ENCODE results near the gene RGL1.

The RGL1 gene

DNA sequence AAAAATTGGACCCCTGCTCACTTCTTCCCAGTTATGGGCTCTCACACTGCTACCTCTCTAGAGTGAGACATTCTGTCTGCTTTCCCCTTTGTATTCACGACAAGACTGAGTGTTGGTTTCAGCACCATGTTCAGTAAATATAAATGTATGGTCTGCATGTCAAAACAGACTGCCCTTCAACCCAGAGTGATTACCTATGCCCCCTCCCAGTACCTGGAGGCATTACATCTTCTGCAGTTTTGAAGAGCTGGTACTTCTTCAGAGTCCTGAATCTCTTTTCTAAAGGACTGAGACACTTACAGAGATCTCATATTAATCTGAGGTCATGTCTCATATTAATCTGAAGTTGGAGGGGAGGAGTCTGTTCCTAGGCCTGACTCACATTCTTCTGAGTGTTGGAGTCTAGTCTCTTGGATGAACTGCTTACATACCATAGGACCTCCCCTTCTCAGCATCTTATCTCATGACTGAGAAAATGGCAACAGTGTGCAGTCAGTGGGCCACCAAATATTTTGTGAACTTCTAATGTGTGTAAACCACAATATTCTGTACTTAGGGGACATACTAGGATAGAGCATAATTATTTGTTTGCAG lies 80.3 kb downstream of the RGL1 start:
- FAIRE-seq (no peak), DNase-seq (ENCODE audit: insufficient read length) (no peak)
- no peak for TF ChIP-seq POLR2AphosphoS5 (IDR thresholded peaks at IDR 0.05; ENCODE audit: low read depth, low read length)
- no peak for TF ChIP-seq POLR2A (IDR thresholded peaks at IDR 0.05; ENCODE audit: low read depth, low read length)
- no peak for TF ChIP-seq TAF1 (IDR thresholded peaks at IDR 0.05; ENCODE audit: borderline replicate concordance, low read depth, low read length)

- TF ChIP-seq TAF1 (IDR thresholded peaks at IDR 0.05; ENCODE audit: borderline replicate concordance, low read depth, low read length) (no peak), POLR2A (IDR thresholded peaks at IDR 0.05; ENCODE audit: low read depth, low read length) (no peak), POLR2AphosphoS5 (IDR thresholded peaks at IDR 0.05; ENCODE audit: low read depth, low read length) (no peak)
- DNase-seq (ENCODE audit: insufficient read length) (no peak), FAIRE-seq (no peak)
These were observed 81.3 kb downstream of the RGL1 start for GRCh38 chr1:183886083-183886828.

GRCh38 chr1:183886853-183887252 lies 81.9 kb downstream of the RGL1 start:
- FAIRE-seq (no peak), DNase-seq (ENCODE audit: insufficient read length) (no peak)
- TF ChIP-seq POLR2A (IDR thresholded peaks at IDR 0.05; ENCODE audit: low read depth, low read length) = no peak
- TF ChIP-seq TAF1 (IDR thresholded peaks at IDR 0.05; ENCODE audit: borderline replicate concordance, low read depth, low read length) = no peak
- no peak for TF ChIP-seq POLR2AphosphoS5 (IDR thresholded peaks at IDR 0.05; ENCODE audit: low read depth, low read length)

DNA sequence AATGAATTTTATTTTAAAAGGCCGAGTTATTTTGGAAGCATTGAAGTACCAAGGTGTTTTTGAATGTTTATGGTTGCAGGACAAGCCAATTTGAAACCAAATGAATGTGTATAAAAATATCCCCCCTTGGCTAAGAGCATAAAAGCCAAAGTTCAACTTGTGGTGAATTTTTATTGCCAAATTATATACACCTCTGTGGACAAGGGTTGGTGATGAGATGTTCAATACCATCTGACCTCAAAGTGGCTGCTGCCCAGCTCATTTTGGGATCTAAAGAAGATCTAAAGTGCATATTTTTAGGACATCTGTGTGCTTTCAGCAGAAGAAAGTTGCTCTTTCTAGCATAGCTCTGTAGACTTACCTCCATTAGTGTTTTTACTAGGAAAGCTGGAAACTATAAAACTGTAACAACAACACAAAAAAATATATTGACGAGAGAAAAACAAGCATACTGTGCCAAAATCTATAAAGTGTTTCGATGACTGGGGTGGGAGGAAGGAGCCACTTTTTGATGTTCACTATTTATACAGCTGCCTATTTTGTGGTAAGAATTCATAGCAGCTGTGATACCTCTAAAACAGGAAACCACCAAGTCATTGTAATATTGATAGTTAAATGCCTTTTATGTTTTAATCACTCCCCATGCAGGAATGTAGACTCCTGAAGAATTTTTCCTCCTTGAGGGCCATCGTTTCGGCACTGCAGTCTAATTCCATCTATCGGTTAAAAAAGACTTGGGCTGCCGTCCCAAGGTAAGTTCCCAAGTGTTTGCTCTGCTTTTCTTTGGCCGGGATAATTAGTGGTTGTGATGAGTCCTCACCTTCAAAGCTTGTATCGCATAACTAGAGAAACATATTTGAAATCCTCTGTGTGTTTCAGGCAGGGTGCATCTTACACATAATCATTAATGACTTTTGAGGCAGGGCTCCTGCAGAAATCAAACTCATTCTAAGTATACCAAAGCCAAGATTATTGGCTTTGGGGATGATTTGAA lies 83.2 kb downstream of the RGL1 start:
- TF ChIP-seq TAF1 (IDR thresholded peaks at IDR 0.05; ENCODE audit: borderline replicate concordance, low read depth, low read length) (no peak), POLR2A (IDR thresholded peaks at IDR 0.05; ENCODE audit: low read depth, low read length) (no peak), POLR2AphosphoS5 (IDR thresholded peaks at IDR 0.05; ENCODE audit: low read depth, low read length) (no peak)
- no peak for DNase-seq (ENCODE audit: insufficient read length)
- no peak for FAIRE-seq

DNA sequence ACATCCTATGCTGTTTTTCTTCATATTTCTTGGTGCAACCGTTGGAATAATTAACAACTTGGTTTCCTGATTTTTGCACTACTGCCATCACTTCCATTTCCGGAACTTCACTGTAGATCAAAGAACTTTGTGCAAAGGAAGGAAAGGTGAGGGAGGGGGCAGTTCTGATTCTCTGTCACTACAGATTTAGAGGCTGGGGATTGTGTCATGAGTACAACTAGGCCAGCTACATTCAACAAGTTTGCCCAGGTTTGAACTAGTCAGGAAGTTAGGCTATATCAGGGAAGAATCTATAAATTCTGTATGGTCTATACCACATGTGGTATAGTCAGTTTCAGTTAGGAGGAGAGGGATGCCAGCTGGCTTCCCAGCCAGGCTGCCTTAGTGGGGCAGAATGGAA lies 84.2 kb downstream of the RGL1 start:
- TF ChIP-seq POLR2A (IDR thresholded peaks at IDR 0.05; ENCODE audit: low read depth, low read length) (no peak), POLR2AphosphoS5 (IDR thresholded peaks at IDR 0.05; ENCODE audit: low read depth, low read length) (no peak), TAF1 (IDR thresholded peaks at IDR 0.05; ENCODE audit: borderline replicate concordance, low read depth, low read length) (no peak)
- no peak for DNase-seq (ENCODE audit: insufficient read length)
- peak; percentile 54 for FAIRE-seq

DNA sequence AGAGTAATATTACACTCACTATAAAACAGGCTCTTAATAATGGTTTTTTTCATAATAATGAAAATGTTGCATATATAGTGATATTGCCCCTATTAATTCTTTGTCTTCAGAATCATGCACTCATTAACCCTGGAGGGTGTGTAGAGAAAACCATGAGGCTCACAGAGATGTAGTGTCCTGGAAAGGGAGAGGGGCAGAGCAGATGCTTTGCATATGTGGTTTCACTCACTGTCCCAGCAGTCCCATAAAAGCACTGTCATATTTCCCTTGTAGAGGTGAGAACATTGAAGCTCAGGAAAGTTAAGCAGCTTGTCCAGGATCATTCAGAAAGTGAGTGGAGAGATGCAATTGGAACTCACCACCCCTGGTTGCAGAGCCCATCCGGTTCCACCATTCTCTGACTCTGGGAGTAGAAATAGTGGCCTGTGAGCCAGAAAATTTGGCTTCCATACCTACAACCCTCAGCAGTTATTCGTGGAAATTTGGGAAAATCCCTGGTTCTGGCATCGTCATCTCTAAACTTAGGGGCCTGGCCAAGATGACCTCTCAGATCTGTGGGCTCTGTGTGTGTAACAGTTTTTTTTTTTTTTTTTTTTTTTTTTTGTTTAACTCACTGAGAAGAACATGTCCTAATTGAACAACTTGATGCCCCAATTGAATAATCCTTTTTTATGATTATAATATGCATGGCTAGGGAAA lies 86.4 kb downstream of the RGL1 start:
- FAIRE-seq (peak; percentile 78), DNase-seq (ENCODE audit: insufficient read length) (no peak)
- TF ChIP-seq POLR2A (IDR thresholded peaks at IDR 0.05; ENCODE audit: low read depth, low read length) = no peak
- TF ChIP-seq TAF1 (IDR thresholded peaks at IDR 0.05; ENCODE audit: borderline replicate concordance, low read depth, low read length) = no peak
- TF ChIP-seq POLR2AphosphoS5 (IDR thresholded peaks at IDR 0.05; ENCODE audit: low read depth, low read length) = no peak

DNA sequence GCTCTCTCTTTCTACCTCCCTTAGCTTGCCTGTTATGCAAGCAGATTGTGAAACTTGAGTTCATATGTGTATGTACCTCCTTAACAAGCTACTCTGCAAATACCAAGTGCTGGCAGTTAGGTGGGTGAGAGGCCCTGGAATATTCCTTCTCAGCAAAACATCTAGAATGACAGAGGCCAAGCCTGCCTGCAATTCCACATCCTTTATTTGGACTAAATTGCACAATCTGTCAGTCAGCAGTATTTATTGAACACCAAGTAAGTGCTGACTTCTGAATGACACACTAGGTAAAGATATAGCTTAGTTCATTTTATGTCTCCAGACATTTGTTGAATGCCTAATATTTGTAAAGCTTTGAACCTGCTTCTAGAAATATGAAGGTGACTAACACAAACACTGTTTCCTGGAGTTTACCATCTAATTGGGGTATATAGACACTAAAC lies 87.5 kb downstream of the RGL1 start:
- FAIRE-seq (peak; percentile 5), DNase-seq (ENCODE audit: insufficient read length) (no peak)
- no peak for TF ChIP-seq POLR2A (IDR thresholded peaks at IDR 0.05; ENCODE audit: low read depth, low read length)
- TF ChIP-seq POLR2AphosphoS5 (IDR thresholded peaks at IDR 0.05; ENCODE audit: low read depth, low read length) = no peak
- TF ChIP-seq TAF1 (IDR thresholded peaks at IDR 0.05; ENCODE audit: borderline replicate concordance, low read depth, low read length) = no peak

DNA sequence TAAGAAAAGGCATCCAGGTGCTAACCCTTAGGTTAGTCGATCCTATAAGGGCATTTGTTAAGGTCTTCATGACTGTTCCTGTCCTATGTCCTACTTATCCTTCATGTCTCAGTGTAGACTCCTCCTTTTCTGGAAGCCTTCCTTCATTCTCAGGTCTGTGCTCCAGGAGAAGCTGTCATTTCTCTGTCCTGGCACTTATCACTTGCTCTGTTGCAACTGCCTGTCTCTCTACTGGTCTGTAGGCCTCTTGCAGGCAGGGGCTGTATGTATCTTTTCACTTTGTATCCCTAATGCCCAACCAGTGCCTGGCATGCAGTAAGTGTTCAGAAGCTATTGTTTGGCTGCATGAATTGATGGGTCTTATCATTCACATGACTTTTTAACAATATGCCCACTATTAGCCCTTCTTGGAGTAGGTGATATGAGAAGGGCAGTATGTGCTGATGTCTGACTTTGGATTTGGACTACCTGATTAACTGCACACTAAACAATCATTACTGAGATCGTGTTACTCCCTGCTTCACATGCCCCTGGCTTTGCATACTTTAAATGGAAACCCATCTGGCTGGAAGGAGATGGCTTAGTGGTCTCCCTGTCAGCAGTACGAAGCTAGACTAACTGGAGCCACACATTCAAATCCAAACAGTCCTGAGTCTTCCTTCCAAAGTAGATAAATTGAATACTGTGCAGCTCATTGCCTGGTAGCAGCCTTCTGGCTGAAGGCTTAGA lies 88.8 kb downstream of the RGL1 start:
- TF ChIP-seq POLR2AphosphoS5 (IDR thresholded peaks at IDR 0.05; ENCODE audit: low read depth, low read length) (no peak), POLR2A (IDR thresholded peaks at IDR 0.05; ENCODE audit: low read depth, low read length) (no peak), TAF1 (IDR thresholded peaks at IDR 0.05; ENCODE audit: borderline replicate concordance, low read depth, low read length) (no peak)
- FAIRE-seq = no peak
- DNase-seq (ENCODE audit: insufficient read length) = no peak

- DNase-seq (ENCODE audit: insufficient read length) (no peak), FAIRE-seq (no peak)
- TF ChIP-seq TAF1 (IDR thresholded peaks at IDR 0.05; ENCODE audit: borderline replicate concordance, low read depth, low read length) (no peak), POLR2AphosphoS5 (IDR thresholded peaks at IDR 0.05; ENCODE audit: low read depth, low read length) (no peak), POLR2A (IDR thresholded peaks at IDR 0.05; ENCODE audit: low read depth, low read length) (no peak)
These were observed 89.3 kb downstream of the RGL1 start for GRCh38 chr1:183894290-183894565.

GRCh38 chr1:183896466-183897048 lies 91.6 kb downstream of the RGL1 start:
- TF ChIP-seq TAF1 (IDR thresholded peaks at IDR 0.05; ENCODE audit: borderline replicate concordance, low read depth, low read length) (no peak), POLR2A (IDR thresholded peaks at IDR 0.05; ENCODE audit: low read depth, low read length) (no peak), POLR2AphosphoS5 (IDR thresholded peaks at IDR 0.05; ENCODE audit: low read depth, low read length) (no peak)
- DNase-seq (ENCODE audit: insufficient read length) (no peak), FAIRE-seq (peak; percentile 30)
